Measurements from ENCODE around the gene FOXS1. TPM values are rescaled to one million over a fixed set of nuclear protein-coding genes. Genes with fewer than 3 reads are reported as not detected.

The FOXS1 gene
- total RNA-seq, 1 donor from 2014 or later, result not detected

GRCh38 chr20:31827059-31827458 is 18.3 kb downstream of the FOXS1 start:
- Histone ChIP-seq H4K20me1 (ENCODE audit: low read depth) (no peaks in the 10 kb centered on the region), H3K79me2 (ENCODE audit: low read depth) (no peaks in the 10 kb centered on the region), H3K9ac (no peak overlapping the region), H2AFZ (replicated peaks) (no peak overlapping the region), H3K27me3 (no peaks in the 10 kb centered on the region), H3K4me3 (no peak overlapping the region), H3K4me2 (no peak overlapping the region), H3F3A (ENCODE audit: low read depth) (no peaks in the 10 kb centered on the region), H3K36me3 (no peaks in the 10 kb centered on the region), H3K9me3 (ENCODE audit: low read depth) (no peaks in the 10 kb centered on the region), H3K4me1 (no peaks in the 10 kb centered on the region), H3K27ac (no peak overlapping the region)
- H3K27me3 Mint-ChIP-seq (ENCODE audit: insufficient read depth, low read depth), result peaks cover 5% of the 10 kb centered on the region
- TF ChIP-seq EZH2phosphoT487 (IDR thresholded peaks at IDR 0.05), result no peak
- TF ChIP-seq CTCF (IDR thresholded peaks at IDR 0.05), result no peak
- no peak for TF ChIP-seq EZH2 (IDR thresholded peaks at IDR 0.05)
- H3K4me3 Mint-ChIP-seq, result no peak overlapping the region
- H3K36me3 Mint-ChIP-seq, result no peaks in the 10 kb centered on the region
- no peak overlapping the region for H3K27ac Mint-ChIP-seq
- peaks cover 24% of the 10 kb centered on the region for H3K4me1 Mint-ChIP-seq
- H3K9me3 Mint-ChIP-seq, result no peaks in the 10 kb centered on the region
- no peak for DNase-seq (ENCODE audit: low spot score)

- Mint-ChIP-seq H3K36me3 (no peaks in the 10 kb centered on the region), H3K4me3 (no peak overlapping the region), H3K27ac (no peak overlapping the region), H3K27me3 (ENCODE audit: insufficient read depth, low read depth) (peaks cover 3% of the 10 kb centered on the region), H3K4me1 (peaks cover 24% of the 10 kb centered on the region), H3K9me3 (no peaks in the 10 kb centered on the region)
- Histone ChIP-seq H3K4me3 (no peak overlapping the region), H4K20me1 (ENCODE audit: low read depth) (no peaks in the 10 kb centered on the region), H3F3A (ENCODE audit: low read depth) (no peaks in the 10 kb centered on the region), H3K79me2 (ENCODE audit: low read depth) (no peaks in the 10 kb centered on the region), H3K9me3 (ENCODE audit: low read depth) (no peaks in the 10 kb centered on the region), H3K27ac (no peak overlapping the region), H3K27me3 (no peaks in the 10 kb centered on the region), H3K9ac (no peak overlapping the region), H3K4me1 (no peaks in the 10 kb centered on the region), H2AFZ (replicated peaks) (no peak overlapping the region), H3K36me3 (no peaks in the 10 kb centered on the region), H3K4me2 (no peak overlapping the region)
- no peak for TF ChIP-seq CTCF (IDR thresholded peaks at IDR 0.05)
- no peak for TF ChIP-seq EZH2phosphoT487 (IDR thresholded peaks at IDR 0.05)
- no peak for TF ChIP-seq EZH2 (IDR thresholded peaks at IDR 0.05)
- DNase-seq (ENCODE audit: low spot score), result no peak
These were observed 19.3 kb downstream of the FOXS1 start for GRCh38 chr20:31826074-31826473.

- Histone ChIP-seq H3K4me1 (no peaks in the 10 kb centered on the region), H3K9me3 (ENCODE audit: low read depth) (no peaks in the 10 kb centered on the region), H3K4me3 (no peak overlapping the region), H2AFZ (replicated peaks) (no peak overlapping the region), H3K4me2 (no peak overlapping the region), H3K9ac (no peak overlapping the region), H3F3A (ENCODE audit: low read depth) (no peaks in the 10 kb centered on the region), H3K79me2 (ENCODE audit: low read depth) (no peaks in the 10 kb centered on the region), H3K27me3 (no peaks in the 10 kb centered on the region), H4K20me1 (ENCODE audit: low read depth) (no peaks in the 10 kb centered on the region), H3K27ac (no peak overlapping the region), H3K36me3 (no peaks in the 10 kb centered on the region)
- Mint-ChIP-seq H3K36me3 (no peaks in the 10 kb centered on the region), H3K9me3 (no peaks in the 10 kb centered on the region), H3K4me3 (no peak overlapping the region), H3K27ac (no peak overlapping the region), H3K27me3 (ENCODE audit: insufficient read depth, low read depth) (peaks cover 3% of the 10 kb centered on the region), H3K4me1 (peaks cover 18% of the 10 kb centered on the region)
- no peak for DNase-seq (ENCODE audit: low spot score)
- TF ChIP-seq EZH2 (IDR thresholded peaks at IDR 0.05) (no peak), EZH2phosphoT487 (IDR thresholded peaks at IDR 0.05) (no peak), CTCF (IDR thresholded peaks at IDR 0.05) (no peak)
These were observed 20.7 kb downstream of the FOXS1 start for GRCh38 chr20:31824554-31825313.

Data from neural progenitor cell (in vitro differentiated cells).